Stimulated activated CD4-positive, alpha-beta T cell treated with anti-CD3 and anti-CD28 coated beads, Interleukin-1b, Interleukin-23, amount 100 ng/mL, for 48 hours (primary cell): ENCODE data around the gene GRM4.

Source experiments
- DNase-seq: peaks from one replicate; pipeline ENCODE4 v3.0.0-alpha.2; 2020

The GRM4 gene

GRCh38 chr6:33975661-33976436 lies 170.0 kb downstream of the GRM4 start:
- DNase-seq: no peak

GRCh38 chr6:33974471-33974870 lies 171.4 kb downstream of the GRM4 start:
- DNase-seq: no peak

- no peak for DNase-seq
These were observed 171.9 kb downstream of the GRM4 start for GRCh38 chr6:33974030-33974429.

- no peak for DNase-seq
These were observed 174.3 kb downstream of the GRM4 start for GRCh38 chr6:33971580-33971979.
